ENCODE results near the gene TRIP12.

GRCh38 chr2:229777716-229778115 is 144.1 kb downstream of the TRIP12 start:
- TF ChIP-seq EP300 (IDR thresholded peaks at IDR 0.05) (no peak), CTCF (IDR thresholded peaks at IDR 0.05) (no peak), POLR2AphosphoS5 (IDR thresholded peaks at IDR 0.05) (no peak), POLR2A (IDR thresholded peaks at IDR 0.05; ENCODE audit: low read depth) (no peak)

Data from esophagus muscularis mucosa (tissue), 4 donors.